HG02623 (cell line): ENCODE measurements around the gene CAMK2G.
"Not testable (repeated sequence)": the region's sequence is repeated elsewhere in the genome, so short reads cannot be mapped to it uniquely, and the experiment has no call there.

Experiments used
- ATAC-seq: cut with Tn5 transposase; IDR thresholded peaks from one replicate; pipeline ENCODE4 v1.9.1; 2021; ENCODE audit warnings: moderate library complexity; ENCODE audit not compliant: unreplicated experiment

CAMK2G gene

DNA sequence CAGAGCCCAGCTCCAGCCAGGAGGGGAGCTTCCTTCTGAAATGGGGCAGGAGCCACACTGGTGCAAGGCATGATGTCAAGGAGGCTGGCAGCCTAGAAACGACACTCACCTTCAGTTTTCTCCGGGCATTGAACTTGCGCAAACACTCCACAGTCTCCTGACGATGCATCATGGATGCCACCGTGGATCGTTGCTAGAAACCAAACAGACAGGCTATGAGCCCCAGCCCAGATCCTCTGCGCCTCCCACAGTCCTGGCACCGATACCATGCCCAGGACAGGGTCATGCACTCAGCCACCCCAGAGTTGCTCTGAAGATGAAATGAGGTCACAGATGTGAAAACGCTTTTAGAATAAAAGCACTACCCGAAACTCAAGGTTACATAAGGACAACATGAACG, 32.0 kb downstream of the CAMK2G start:
- no peak for ATAC-seq

DNA sequence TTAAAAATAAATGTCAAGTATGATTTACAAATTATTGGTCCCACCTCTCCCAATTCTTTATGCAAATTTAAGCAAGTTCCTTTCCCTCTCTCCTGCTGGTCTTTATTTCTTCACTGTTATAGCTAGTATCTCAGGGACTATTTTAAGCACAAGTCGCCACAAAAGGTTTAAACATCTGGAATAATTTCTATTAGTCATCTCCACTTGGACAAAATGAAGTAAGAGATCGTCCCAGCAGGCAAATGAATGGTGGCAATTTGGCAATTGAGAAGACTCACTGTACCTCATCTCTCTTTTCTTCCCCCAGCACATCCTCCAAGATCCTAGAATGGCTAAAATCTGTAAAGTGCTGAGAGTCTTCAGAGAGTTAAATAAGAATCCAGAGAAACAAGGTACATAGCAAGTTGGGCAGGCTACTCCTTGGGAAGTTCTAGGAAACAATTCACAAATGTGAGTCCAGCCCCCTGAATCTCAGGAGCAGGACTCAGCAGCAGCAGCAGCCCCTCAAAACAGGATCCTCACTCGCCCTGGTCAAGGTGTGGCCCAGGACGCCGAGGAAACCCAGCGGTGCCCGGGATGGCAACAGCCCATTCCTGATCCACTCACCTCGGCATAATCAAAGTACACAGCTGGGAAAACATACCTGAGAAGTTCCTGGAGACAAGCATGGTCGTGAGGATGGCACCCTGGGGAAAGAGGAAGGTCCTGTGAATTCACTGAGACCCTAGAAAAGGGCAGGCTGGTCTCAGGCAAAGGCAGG, 32.6 kb downstream of the CAMK2G start:
- ATAC-seq: no peak

DNA sequence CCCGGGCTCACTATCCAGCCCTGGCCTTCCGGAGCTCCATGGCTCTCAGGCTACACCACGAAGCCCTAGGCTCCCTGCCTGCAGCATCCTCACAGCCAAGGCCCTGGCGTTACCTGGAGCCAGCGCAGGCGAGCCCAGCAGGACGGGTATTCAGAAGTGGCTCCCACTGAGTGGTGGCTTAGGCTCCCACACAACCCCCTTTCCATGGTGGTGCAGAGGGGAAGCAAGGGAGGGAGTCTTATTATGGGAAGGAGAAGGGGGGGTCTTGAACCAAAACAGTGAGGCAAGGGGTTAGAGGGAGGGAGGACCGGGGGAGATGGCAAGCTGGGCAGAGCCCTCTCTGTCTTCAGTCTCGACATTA, 33.3 kb downstream of the CAMK2G start:
- ATAC-seq: no peak

DNA sequence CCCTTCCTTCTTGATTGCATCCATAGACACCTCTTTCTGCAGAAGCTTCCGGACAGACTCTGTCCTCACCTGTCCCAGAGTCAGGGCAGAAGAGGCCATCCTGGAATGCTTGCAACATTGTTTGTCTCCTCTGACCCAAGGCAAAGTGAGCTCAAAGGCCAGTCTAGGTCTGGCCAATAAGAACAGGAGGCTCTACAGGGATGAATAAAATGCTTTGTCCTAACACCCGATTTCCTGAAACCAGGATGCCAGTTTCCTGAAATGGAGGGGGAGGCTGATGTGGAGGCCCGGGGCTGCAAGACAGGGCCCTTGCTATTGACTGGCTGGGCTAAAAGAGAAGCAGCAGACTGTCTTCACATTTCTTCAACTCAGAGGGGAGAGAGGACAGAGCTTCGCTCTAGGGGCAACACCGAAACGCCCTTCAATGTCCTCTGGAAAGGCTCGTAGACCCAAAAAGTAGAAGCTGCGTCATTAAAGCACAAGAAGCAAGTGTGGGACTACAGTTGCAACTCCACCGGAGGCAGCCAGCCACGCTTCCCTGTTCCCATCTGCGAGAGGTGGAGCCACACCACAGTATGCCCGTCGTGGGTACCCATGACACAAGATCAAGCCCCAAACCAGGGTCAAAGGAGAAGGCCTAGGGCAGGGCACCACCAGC, 33.8 kb downstream of the CAMK2G start:
- no peak for ATAC-seq

DNA sequence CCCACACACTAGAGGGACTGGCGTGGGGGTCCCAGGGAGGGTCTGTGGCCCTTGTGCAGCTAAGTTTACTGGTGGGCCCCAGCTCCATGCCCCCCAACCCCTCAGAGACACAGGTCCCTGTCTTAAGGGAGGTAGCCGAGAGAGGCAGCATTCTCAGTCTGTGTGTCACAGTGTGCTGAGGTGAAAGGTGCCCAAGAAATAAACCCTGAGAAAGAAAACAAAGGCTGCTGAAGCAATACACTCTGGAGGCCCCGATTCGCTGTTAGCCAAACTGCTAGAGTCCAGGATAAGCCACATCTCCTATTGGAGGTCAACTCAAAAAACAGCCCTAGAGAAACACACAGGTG, 34.3 kb downstream of the CAMK2G start:
- ATAC-seq: no peak

DNA sequence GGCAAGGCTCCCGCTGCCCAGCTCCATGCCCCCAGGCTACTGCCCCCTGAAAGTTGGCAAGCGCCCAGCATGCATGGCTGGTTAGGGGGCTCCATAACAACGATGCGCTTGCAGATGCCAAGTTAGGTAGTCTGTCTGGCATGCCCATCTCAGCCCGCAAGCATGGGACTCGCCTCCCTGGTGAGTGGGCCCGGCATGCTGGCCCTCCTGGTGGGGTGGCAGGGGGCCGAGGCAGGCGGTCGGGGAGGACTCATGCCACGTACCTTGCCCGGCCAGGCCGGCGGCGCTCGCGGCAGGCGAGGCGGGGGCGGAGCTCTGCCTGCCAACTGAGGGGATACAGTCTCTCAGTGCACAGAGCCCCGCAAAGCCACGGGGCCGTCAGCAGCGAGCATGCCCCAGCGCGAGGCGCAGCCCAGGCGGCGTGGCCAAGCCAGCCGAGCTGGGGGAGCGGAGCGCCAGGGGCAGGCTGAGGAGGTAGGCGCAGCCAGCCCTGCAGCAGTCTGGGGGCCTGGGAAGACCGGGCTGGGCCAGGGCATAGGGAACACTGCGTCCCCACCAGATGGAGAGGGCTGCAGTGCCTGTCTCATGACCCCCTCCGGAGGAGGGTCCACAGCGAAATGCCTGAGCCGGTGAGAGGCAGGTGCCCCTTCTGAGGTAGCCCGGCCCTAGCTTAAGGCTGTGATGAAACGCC, 34.9 kb downstream of the CAMK2G start:
- ATAC-seq: no peak

DNA sequence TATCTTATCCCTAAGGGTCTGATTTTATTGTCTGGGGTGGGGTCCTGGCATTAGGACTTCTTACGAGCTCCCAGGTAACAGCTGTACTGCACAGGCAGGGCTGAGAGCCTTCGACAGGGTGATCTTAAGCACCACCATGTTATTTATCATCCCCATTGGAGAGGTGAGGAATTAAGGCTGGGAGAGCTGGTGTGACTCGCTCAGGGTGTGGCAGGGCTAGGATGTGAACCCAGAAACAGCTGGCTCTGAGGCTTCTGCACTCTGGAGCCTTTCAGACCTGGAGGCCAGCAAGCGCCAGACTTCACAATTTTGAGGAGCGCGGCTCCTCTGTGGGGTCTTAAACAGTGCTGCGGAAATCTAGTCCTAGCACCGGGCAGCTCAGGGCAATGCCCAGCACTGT, 35.5 kb downstream of the CAMK2G start:
- ATAC-seq: no peak

DNA sequence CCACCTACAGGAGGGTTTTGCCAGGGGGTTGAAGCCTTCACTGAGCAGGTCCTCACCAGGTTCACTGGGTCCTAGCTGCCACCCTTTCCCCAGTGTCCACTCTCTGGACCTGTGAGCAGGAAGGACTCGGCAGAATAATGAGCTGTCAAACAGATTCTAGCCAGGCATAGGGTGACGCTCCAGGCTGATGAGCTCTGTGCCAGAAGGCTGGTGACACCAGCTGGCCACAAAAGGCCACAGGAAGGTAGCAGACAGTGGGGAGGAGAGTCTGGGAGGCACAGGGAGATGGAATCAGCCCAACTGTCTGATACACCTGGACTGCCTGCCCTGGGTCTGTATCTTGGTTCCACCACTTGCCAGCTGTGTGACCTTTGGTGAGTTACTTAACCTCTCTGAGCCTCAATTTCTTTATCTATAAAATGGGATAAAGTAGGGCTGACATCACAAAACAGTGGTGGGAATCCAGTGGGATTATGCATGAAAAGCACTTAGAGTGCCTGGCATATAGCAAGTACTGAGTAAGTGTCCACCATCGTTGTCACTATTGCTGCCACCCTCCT, 36.3 kb downstream of the CAMK2G start:
- no peak for ATAC-seq

DNA sequence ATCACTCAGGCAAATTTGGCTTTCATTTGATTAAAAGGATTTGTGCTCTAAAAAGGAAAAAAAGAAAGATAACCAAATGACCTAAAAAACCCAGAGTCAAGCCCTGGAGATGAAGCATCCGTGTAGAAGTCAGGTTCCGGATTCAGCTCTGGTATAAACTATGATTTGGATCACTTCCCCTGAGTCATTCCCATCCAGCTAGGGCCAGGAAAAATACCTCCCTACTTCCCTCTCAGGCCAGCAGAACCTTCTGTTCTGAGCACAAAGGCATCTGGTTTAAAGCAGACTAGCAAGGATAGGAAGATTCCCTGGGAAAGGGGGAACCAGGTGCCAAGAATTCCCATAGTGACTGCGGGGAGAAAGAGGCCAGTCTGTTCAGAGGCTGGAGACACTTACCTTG, 37.3 kb downstream of the CAMK2G start:
- ATAC-seq: no peak

DNA sequence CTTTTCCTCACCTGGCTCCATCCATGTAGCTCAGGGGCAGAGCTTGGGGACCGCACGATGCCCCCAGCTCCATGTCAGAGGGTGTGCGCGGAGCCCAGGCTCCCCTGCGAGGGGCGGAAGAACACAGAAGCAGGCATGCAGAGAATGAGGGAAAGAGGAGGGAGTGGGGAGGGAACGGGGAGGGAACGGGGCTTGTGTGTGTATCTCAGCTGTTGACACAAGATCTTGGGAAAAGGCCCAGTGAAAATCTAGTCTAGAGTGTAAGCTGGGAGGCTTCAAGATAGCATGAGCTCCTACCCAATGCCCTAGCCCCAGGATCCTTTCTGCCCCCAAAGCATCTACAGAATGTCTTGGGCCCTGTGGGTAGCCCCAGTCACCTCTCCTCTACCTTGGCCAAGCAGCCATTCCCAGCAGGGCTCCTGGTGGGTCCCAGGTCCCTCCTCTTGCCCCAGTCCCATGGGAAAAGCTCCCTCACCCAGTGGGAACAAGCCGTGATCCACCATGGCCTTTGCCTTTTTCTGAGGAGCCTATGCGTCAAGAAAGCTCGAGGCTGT, 37.9 kb downstream of the CAMK2G start:
- ATAC-seq: no peak

DNA sequence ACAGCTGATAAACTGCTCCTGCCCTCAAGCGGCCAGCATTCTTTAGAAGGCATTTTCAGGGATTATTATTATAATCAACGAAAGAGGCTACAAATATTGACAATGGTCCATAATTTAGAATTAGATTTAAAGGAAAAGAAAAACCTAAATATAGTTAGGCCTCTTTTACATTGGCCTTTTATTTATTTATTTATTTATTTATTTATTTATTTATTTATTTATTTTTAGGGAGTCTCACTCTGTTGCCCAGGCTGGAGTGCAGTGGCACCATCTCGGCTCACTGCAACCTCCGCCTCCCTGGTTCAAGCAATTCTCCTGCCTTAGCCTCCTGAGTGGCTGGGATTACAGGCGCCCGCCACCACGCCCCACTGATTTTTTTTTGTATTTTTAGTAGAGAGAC, 45.3 kb downstream of the CAMK2G start:
- ATAC-seq: not testable (repeated sequence)

DNA sequence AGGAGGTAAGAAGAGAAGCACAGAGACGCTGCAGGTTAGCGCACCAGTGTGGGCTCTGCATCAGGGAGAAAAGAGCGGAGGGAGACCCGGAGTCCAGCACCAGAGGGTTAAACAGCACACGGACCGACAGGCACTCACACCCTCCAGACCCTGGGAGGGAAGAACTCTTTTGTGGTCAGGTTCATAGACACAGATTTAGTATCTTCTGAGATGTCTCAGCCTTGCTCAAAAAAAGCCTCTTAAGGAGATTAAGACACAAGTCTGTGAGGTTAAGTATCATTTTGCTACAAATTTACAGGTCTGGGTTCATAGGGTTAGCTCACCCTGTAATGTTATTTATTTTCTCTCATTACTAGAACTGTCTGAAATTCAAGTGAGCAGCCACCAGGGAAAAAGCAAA, 46.2 kb downstream of the CAMK2G start:
- ATAC-seq: no peak

DNA sequence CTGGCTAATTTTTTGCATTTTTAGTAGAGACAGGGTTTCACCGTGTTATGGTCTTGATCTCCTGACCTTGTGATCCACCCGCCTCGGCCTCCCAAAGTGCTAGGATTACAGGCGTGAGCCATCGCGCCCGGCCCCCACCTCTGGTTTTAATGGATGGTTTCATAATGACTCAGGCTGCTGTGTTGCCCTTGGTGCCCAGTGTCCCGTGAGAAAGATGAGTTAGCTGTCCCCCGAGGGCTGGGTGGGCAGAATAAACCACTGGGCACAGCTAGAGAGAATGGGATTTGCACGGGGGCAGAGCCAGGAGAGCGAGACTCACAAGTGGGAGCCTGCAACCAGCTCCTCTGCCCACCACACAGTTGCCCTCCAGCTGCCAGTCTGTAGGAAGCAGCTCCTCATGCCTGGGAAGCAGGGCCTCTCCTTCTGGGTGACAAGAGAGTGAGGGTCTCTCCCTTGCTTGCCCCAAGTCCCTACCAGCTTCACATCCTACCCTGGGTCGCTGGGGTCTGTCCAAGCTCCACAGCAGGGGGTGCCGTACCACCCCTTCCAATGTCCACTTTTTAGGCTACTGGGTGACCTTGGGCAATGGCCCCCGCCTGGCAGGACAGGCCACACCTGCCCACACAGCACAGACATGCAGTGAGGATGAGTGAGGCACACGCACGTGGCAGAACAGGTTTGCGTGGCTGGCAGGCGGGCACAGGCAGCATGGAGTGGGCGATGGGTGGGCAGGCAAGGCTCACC, 46.8 kb downstream of the CAMK2G start:
- ATAC-seq: no peak

DNA sequence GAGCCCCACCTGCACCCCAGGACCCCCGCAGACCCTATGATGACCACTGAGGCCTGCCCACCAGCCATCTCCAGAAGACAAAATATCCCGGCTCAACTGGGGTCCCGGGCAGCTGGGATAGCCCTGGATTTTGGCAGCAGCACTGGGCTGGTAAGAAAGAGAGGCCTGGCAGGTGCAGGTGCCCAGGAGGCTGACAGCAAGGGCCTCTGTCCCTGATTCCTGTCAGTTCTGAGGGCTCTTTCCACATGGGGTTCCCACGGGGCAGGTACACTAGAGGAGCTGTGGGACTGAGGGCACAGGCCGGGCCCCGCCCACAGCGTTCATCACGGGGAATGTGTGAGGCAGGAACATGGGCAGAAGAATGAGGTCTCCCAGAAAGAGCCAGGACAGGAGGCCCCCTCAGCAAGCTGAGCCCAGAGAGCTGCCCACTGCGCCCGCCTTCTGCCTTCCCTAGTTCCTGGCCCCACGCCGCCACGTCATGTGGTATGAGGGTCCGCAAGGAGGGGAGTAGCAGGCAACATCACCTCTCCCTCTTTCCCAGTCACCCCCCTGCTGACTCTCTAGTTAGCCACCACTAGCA, 50.1 kb downstream of the CAMK2G start:
- no peak for ATAC-seq

DNA sequence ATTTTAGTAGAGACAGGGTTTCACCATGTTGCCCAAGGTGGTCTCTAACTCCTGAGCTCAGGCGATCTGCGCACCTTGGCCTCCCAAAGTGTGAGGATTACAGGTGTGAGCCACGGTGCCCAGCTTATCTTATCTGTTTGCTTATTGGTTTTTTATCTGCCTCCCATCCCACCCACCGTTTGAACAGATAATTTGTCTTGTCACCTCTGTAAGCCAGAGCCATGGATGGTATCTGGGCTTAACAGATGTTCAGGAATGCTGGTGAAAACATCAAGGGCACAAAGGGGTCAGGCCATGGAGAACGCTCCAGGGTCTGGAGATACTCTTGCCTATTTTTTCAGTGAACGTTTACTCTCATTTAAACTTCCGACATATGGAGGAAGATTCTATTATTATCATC, 51.0 kb downstream of the CAMK2G start:
- no peak for ATAC-seq

DNA sequence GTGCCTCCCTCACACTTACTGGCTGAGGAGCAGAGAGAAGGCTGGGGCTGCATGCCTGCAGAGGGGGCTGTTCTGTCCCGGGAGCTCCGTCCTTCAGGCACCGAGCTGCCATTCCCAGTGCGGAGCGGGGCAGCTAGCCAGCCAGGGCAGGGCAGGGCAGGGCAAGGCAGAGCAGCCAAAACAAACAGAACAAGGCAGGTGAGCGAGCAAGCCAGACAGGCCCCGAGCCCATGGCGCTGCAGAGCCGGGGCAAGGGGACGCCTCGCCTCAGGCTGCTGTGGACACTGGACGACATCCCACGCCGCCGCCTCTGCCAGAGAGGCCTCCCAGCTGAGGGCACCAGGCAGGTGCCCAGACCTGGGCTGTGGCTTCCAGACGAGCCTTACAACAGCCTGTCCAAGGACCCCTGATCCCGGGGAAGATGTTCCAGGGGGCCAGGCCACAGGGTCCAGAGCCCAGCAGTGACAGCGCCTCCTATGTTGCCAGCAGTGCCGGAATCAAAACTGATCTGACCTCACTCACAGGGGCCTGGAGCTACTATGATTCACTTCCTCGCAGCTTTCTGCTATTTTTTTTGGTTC, 54.8 kb downstream of the CAMK2G start:
- no peak for ATAC-seq

DNA sequence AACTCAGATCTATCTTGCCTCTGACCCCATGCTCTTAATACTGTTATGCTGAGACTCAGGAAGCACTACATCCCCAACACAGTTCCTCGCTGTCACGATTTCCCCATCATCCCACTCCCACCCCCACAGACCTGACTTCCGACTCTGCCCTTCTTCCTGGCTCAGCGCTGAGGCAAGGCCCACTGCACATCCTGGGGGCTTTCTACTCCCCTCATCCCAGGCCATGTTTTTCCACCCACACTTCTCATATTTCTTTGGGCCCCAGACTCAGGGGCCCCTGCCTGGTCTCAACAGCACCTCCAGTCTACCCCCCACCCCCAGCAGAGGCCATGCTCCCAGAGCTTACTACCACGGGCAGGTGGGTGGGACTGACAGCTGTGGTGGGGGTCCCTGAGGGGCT, 55.3 kb downstream of the CAMK2G start:
- no peak for ATAC-seq

DNA sequence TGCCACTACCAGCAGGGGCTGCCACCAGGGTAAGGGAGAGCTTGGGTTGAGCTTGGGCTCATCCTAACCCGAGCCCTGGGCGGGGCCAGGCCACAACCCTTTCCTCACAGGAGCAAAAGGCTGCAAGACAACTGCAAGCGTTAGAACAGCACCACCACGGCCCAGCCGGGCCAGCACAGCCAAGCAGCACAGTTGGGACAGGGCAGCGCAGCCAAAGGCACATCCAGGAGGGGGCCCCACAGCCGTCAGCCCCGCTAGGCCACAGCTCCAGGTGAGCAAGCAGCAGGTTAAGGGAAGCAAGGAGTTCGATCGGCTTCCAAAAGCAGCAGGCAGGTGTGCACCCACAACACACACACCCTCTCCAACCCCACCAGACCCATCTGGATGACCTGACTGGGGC, 56.0 kb downstream of the CAMK2G start:
- no peak for ATAC-seq

DNA sequence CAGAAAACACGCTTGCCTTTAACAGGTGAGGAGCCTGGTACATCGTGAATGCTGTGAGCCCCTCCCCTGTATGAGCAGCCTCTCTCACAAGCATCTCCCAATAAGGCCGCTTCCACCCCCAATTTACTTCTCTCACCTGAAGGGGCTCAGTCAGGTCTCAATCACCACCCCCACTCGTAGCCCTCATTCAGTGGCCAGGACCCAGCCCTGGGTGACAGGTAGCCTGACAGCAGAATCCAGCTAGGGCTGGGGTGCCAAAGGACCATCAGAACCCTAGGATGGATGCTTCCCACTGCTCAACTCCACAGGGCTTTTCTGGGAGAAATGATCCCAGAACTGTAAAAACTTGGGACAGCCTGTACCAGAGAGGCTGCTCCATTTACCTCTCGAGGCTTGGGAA, 56.5 kb downstream of the CAMK2G start:
- no peak for ATAC-seq
